CD4-positive, alpha-beta T cell treated with Interleukin-6 for 4 hours (primary cell): ENCODE data around the gene SPEF2.
"Not testable (repeated sequence)": the region's sequence is repeated elsewhere in the genome, so short reads cannot be mapped to it uniquely, and the experiment has no call there.

Experiments used
- DNase-seq: peaks from one replicate; pipeline ENCODE4 v3.0.0-alpha.2; 2020; ENCODE audit warnings: mixed read lengths

The SPEF2 gene

DNA sequence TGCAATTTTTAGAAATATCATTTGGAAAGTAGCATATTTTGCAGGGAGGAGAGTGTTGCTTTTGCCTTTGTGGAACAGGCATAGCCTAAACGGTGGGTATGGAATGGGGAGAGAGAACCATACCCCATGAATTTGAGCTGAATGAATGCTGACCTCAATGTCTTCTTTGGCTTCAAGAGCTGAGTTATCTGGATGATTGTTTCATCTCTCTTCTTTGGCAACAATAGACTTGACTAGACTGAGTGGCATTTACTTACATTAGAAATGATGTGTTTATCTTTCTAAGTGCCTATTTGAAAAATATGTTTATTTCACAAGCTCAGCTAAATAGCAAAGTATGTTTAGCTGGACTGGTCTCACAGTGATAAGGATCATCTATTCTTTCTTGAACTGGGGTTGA lies 42.8 kb downstream of the SPEF2 start:
- no peak for DNase-seq

- DNase-seq = no peak
Measured at GRCh38 chr5:35664584-35664983, 46.9 kb downstream of the SPEF2 start.

DNA sequence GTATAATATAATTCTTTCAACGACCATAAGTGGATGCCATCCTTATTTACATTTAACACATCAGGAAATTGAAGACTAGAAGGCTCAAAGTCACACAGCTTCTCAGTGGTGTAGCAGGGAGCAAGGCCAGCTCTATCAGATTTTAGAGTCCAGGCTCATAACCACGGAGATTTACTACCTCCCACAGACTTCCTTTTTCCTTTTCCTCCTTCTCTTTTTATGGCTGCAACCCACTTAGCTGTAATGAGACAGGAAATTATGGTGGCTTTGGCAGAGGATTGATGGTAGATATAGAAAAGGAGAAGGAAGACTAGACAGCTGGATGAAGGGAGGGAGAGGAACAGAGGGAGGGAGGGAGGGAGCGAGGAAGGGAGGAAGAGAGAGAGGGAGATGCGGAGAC lies 47.4 kb downstream of the SPEF2 start:
- no peak for DNase-seq

DNA sequence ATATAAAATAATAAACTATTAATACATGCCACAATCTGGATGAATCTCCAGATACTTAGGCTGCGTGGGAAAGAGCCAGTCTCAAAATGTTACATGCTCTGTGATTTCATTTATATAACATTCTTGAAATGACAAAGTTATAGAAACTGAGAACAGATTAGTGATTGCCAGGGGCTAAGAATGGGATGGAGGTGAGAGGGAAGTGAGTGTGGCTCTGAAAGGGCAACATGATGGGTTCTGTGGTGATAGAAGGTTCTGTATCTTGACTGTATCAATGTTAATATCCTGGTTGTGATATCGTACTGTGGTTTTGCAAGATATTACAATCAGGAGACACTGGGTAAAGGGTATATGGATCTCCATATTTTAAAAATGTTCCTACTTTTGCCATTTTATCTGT lies 50.7 kb downstream of the SPEF2 start:
- DNase-seq = no peak

DNA sequence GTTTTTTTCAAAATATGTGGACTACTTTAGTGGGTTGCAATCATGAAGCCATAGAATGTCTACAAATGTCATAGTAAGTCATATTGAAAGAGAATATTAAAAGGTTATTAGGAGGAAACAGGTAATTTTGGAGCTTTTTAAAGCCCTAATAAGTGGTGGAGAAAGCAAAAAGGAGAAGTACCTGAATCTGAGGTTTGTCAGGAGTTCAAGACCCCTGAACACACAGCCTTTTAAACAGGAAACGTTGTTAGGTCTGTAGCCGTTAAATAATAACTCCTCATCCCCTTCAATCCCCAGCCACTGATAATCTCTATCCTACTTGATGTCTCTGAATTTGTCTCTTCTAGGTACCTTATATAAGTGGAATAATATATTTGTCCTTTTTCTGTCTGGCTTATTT lies 51.1 kb downstream of the SPEF2 start:
- no peak for DNase-seq

DNA sequence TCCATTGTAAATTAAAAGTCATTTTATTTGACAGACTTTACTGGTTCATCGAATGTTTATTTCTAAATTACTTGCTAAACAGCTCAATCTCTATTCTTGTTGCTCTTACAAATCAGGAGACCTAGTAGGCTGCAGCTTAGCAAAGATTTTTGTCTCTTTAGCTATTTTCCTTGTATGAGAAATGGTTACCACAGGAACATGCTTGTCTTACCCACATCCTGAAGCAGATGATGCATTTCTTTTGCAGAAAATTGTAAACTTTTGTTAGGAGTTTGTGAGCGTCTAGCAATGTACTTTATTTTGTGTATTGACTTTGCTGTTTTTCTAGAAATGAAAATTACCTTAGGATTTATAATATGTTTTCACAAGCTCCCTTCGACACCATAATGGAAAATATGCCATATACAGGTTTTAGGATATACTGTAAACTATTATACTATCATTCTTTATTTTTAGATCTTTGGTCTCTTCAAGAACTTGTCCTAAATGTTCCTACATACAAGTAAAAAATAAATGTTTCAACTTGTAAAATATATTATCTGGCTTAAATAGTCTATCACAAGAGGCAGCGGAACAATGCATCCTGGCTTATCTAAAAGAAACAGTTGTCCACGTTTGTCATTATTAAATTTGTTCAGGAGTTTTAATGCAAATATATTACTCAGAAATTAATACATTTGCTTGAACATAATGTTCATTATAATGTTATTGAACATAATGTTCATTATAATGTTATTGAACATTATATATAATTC lies 54.1 kb downstream of the SPEF2 start:
- peak; percentile 6 for DNase-seq

GRCh38 chr5:35672296-35672655 lies 54.6 kb downstream of the SPEF2 start:
- DNase-seq = not testable (repeated sequence)

DNA sequence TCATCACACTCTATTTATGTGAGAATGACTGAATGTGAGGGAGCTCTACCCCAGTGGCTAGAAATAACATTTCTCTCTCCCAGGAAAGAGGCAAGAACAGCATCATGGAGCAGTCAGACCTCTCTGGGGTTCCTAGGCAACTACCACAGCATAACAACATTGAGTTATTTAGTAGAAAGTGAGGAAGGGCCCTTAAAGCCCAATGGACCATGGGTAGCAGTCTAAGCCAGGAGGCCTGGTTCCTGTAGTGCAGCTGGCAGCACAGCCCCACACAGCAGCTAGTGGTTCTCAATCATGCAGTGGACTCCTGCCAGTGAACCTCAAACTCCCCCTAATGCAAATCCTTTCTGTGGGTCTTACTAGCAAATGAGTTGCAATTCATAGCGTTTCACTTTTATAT lies 55.3 kb downstream of the SPEF2 start:
- DNase-seq = peak; percentile 39

DNA sequence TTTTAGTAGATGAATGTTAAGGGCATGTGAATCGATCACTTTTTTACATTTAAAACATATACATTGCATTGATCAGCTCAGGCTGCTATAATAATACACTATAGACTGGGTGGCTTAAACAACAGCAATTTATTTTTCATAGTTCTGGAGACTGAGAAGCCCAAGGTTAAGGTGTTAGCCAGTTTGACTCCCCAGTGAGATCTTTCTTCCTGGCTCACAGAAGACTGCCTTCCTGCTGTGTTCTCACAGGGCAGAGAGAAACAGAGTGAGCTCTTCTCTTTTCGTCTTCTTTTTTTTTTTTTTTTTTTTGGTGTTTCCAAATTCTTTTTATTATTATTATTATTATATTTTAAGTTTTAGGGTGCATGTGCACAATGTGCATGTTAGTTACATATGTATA lies 56.4 kb downstream of the SPEF2 start:
- peak; percentile 15 for DNase-seq

DNA sequence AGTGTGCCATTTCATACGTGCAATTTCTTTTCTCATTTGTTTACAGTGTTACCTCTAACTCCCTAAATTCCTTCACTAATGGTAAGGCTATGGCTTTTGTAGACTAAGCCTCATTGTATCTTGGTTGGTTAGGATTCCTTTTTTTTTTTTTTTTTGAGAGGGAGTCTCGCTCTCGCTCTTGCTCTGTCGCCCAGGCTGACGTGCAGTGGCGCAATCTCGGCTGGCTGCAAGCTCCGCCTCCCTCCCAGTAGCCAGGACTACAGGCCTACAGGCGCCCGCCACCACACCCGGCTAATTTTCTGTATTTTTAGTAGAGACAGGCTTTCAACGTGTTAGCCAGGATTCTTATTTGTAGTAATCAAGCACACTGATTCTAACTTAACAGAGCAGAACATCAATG lies 57.7 kb downstream of the SPEF2 start:
- no peak for DNase-seq

DNA sequence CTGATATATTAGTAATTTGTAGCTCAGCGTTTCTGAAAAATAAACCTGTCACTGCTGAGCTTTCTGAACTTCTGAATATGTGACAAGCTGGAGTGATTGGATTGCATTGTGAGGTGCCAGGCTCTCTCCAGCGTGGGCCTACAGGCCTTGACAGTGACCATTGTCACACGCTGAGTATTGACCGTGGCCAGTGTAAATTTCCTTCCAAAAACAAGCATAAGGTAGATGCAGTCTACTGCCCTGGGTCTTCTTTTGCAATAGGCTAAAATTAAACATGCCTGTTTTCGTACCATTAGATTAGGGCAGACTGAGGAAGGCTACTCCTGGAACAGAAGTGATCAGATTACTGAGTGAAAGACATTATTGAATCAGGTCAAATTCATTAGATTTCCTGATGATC lies 60.2 kb downstream of the SPEF2 start:
- DNase-seq = no peak

DNA sequence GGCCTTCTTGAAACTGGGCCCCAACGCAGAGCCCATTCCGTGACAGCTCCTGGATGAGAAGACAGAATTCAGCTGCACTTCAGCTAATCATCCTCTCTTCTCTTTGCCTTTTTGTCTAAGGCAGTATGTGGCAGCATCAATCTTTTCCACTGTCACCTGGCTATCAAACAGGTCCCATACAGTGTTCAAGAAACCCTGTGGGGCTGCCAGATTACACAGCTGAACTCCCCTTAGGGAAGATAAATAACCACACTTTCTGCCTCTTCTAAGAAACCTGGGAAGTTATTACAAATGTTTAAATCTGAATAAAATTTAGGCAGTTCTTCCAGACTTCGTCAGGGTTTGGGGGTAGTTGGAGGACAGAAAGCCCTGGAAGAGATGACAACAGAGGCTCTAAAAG lies 61.0 kb downstream of the SPEF2 start:
- DNase-seq = no peak

- DNase-seq = no peak
Measured at GRCh38 chr5:35679357-35679756, 61.7 kb downstream of the SPEF2 start.

DNA sequence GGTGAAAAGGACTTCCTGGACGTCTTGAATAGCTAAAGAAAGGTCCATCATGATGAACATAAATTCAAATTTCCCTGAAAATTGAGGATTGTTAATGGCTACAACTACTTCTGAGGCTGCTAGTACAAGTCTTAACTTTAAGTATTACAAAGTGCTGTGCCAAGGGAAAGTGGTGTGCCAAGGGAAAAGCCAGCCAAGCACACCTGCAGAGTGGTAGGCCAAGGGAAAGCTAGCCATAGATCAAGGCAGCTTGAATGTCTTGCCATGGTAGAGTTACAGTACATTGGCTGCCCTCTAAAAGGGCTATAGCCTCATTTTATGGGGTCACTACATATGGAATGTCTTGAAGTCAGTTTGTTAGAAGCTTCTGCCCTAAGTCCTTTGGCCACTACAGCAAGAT lies 64.2 kb downstream of the SPEF2 start:
- DNase-seq = no peak

DNA sequence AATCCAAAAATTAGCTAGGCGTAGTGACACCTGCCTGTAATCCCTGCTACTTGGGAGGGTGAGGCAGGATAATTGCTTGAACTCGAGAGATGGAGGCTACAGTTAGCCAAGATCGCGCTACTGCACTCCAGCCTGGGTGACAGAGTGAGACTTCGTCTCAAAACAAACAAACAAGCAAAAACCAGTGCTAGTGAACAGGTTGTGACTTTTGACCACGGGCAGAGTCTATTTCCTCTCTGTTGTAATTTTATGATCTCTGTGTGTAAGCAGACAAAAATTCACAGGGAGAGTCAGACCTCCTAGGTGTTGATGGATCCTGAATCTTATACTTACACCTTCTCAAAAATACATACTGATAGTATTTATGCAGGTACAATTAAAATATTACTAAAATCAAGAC lies 65.8 kb downstream of the SPEF2 start:
- no peak for DNase-seq

DNA sequence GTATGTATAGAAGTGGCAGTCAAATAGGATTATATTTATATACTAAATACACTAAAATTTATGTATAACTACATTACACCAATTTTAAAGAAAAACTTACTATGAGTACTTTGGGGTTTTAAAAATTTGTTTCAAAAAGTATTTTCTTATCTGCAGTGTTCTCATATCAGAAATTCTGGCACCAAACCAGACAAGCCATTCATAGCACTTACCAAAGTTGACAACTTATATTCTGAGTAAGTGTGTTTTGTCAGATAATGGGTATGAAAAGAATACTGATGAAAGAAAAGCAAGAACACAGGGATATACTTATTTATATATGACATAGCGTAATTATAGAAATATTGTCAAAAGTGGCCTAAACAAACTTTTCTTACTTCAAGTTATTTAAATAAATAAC lies 67.5 kb downstream of the SPEF2 start:
- DNase-seq = no peak

GRCh38 chr5:35687961-35688360 lies 70.3 kb downstream of the SPEF2 start:
- no peak for DNase-seq

DNA sequence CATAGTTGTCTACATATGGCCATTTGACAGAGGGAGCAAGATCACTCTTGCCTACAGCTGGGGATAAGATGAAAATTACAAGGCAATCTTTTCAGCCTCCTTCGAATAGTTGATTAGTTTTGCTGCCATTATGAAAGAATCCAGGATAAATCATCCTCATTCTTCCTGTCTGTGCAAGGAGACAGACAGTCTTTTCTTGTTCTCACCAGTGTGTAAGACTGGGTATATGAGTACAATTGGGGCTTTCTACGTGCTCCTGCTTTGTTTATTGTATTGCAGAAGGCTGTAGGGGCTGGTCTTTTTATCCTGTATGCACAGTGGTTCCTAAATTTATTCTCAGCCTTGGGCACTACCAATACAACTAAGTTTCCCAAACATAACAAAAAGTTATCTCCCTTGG lies 76.8 kb downstream of the SPEF2 start:
- no peak for DNase-seq

DNA sequence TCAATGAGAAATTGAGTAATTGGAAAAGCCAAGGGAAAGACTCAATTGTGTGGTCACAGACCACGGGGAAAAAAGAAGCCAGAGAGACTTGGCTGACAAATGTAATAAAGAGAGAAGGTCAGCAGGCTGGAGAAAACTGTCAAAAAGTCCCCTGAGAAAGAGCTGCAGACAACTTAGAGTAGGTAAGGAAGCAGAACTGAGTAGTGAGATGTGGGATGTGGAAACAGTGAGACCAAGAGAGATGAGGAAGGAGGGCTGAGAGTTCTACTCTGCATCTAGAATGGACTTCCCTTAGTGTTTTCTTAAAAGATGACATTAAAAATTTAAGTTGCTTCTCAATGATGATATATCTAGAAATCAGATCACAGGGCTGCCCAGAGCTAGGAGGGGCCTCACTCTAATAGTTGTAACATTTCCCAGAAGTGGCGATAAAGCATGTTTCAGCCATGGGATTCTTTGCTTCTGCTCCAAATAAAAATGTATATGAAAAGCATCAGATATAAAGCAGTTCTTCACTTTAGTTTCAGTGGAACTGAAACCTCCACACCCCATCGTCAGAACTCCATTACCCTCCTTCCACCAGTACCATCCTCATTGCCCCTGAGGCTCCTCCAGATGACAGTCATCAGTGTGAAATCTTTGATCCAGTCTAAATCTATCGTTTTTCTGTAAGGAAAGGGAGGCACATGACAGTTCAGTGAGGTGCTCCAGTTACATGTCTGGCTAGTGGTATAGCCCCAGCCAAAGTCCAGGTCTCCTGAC lies 80.6 kb downstream of the SPEF2 start:
- no peak for DNase-seq

DNA sequence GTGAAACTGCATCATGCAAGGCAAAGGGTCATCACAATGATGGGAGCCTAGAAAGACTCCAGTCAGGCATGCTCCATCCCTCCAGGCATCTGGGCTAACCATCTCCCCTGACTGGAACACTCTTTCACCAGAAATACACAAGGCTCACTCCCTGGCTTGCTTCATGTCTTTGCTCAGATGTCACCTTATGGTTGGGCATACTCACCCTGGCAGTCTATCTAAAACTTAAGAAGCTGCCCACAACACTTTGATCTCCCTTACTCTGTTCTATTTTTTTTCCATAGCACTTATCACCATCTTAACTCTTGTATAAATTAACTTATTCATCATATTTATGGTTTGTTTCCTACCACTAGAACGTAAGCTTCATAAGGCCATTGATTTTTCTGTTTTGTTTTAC lies 90.0 kb downstream of the SPEF2 start:
- DNase-seq = no peak

GRCh38 chr5:35709688-35710087 lies 92.0 kb downstream of the SPEF2 start:
- DNase-seq = no peak

DNA sequence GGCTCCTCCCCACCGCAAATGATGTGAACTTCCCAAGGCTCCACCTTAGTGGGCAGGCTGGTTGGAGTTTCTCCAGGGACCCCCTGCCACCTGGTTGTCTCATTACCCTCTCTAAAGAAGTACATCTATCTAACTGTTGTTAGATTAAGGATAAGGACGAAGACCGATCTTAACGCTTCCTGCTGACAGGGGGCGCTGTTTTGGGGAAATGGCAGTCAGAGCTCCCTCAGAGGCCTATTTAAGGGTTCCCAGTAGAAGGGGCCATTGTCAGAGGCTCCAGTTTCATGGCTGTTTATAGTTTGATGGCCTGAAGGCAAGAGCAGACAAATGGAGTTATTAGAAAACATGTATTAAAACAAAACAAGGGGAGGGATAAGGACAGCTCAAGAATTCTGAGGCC lies 100.1 kb downstream of the SPEF2 start:
- no peak for DNase-seq

DNA sequence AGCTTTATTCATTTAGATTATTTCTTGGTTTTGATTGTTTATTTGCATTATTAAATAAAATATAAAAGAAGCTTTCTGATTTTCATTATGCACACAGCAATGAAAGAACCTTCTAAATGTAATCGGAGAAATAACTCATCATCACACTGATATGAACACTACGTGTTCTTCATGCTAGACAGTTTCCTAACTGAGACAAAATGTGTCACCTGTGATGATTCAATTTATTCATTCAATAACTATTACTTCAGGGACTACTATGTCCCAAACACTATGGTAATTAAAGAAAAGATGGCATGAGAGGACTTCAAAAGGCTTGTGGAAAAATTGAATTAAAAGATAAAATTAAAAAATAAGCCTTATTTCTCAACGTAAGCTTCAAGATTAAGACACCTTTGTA lies 118.1 kb downstream of the SPEF2 start:
- DNase-seq = no peak

DNA sequence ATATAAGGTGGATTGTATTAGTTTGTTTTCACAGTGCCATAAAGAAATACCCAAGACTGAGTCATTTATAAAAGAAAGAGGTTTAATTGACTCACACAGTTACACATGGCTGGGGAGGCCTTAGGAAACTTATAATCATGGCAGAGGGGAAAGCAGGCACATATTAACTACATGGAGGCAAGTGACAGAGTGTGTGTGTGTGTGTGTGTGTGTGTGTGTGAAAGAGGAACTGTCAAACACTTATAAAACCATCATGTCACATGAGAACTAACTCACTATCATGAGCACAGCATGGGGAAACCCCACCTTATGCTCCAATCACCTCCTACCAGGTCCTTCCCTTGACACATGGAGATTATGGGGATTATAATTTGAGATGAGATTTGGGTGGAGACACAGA lies 118.6 kb downstream of the SPEF2 start:
- no peak for DNase-seq
